HG02571 (cell line): Measurements from ENCODE around the gene ZFHX3.

Experiments used
- ATAC-seq: cut with Tn5 transposase; IDR thresholded peaks from one replicate; pipeline ENCODE4 v1.9.1; 2021; ENCODE audit warnings: mild to moderate bottlenecking, moderate library complexity; ENCODE audit not compliant: unreplicated experiment

ZFHX3 gene

DNA sequence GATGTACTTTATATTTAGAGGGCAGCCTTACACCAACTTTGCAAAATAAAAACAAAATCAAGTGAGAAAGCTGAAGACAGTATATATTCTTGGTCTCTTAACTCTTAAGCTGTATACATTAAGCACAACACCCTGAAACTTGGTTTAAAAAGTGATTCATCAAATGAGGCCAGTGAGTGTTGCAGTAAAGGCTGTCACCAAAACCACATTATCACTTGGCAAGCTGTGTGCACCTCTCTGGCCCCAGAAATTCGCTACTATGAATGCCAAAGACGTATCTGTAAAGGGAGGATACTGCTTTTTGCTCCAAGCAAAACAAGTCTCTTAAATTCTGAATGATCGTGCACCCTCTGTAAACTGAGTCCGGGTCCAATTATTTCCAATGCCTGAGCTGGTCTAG lies 163.9 kb downstream of the ZFHX3 start:
- ATAC-seq = no peak

DNA sequence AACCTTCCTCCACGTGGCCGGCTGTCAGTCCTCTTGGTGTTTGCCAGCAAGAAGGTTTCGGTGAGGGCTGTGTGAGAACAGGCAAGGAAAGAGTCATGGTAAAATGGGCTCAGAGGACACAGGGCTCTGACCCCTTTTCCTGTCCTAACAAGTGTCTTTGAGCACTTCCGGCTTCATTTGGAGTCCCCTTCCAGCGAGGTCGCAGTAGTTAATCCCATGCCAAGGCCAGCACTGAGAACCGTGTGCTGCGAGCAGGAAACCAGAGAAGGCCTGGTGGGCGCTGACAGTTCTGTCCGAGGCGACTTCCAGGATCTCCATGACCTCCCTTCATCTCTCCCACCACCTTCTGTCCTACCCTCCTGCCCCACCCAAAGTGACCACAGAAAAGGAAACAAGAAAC lies 168.1 kb downstream of the ZFHX3 start:
- no peak for ATAC-seq

DNA sequence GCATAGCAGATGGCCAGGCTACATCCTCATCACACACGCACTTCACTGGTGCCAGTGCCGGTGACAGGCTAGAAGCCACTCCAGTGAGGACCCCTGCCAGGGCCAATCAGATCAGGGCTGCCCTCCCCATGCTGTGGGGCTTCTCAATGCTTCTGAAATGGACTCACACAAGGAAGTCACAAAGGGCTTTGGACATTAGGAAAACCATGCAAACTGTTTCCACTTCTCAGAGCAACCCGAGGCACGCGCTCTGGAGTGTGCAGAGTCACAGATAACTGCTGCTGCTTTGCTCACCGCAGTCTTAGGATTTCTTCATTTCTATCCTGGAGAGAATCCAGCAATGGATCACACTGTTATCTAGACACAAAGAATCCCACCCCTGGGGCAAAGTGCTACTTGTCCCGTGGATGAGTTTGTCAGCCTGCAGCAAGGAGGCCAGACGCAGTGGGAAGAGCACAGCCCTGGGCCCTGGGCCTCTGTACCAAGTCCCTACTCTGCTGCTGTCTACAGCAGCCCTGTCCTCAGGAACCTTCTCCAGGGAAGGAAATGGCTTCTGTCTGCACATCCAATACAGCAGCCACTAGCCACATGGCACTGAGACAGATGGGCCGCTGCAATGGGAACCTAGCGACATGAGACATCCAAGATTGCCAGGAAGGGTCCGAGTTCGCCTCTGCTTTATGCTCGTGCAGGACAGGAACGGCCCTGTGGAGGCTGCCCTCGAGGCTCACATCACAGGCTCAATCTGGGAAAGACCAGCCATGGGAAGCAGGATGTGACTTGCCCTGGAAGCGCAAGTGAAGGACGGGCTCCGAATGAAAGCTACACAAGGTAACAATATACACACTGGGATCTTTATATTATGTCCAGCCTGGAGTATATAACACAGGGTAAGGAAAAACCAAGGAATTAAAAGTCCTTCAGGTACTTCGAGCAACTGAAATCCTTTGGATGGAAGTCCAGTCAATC lies 169.3 kb downstream of the ZFHX3 start:
- ATAC-seq = no peak

DNA sequence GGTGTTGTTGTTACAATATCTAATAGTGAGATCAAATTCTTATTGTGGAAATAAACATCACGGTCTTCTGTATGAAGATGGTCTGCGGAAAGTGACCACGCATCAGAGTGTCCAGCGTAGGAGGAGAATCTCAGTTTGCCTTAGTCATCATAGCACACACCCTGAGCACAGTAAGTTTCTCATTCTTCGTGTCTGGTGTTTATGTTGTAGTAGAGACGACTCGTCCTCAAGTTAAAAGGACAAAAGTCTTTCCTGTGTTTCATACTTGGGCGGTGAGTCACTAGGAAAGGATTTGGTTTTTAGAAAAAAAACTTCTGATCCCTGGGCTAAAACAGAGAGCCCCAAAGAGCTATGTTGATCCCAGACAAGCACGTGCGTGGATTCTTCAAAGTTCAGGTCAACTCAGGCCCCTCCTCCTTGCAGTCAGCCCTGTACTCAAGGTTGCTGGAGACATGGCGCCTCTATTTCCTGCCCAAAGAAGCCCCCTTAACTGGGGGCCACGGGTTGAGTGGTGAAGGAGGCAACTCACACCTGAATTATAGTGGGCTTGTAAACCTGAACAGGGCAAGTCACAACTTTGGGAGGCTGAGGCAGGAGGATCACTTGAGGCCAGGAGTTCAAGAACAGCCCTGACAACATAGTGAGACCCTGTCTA lies 170.4 kb downstream of the ZFHX3 start:
- no peak for ATAC-seq

DNA sequence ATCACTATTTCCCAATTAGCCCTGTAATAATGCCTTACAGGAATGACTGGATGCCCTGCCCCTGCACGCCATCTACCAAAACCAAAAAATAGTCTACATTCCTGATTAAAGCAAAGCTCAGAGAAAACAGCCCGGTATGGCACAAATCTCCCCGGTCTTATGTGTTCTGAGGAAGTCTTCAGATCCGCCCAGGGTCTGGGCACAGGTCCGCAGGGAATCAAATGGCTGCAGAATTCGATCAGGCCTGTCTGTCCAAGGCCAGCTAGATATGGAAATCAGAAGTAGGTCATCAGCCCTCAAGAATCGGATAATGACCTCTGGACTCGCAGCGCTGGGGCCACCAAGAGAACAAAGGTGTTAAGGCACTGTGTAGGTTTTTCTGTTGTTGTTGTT lies 171.0 kb downstream of the ZFHX3 start:
- ATAC-seq = no peak

DNA sequence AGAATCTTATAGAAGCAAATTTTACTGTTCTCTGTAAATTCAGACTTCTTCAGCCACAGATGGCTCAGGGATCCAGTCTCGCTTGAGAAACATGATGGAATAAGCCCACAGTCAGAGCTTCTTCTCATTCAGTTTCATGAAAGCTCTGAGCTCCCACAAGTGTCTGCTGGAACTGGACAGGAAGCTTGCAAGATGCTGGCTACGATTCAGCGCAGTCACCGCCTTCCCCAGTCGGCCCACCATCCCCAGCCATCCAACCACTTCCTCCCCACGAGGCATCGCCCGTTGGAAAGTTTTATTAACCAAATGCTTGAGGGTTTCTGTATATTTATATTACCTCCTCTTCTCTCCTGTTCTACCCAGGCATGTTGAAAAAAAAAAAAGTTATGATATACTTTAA lies 171.7 kb downstream of the ZFHX3 start:
- no peak for ATAC-seq

DNA sequence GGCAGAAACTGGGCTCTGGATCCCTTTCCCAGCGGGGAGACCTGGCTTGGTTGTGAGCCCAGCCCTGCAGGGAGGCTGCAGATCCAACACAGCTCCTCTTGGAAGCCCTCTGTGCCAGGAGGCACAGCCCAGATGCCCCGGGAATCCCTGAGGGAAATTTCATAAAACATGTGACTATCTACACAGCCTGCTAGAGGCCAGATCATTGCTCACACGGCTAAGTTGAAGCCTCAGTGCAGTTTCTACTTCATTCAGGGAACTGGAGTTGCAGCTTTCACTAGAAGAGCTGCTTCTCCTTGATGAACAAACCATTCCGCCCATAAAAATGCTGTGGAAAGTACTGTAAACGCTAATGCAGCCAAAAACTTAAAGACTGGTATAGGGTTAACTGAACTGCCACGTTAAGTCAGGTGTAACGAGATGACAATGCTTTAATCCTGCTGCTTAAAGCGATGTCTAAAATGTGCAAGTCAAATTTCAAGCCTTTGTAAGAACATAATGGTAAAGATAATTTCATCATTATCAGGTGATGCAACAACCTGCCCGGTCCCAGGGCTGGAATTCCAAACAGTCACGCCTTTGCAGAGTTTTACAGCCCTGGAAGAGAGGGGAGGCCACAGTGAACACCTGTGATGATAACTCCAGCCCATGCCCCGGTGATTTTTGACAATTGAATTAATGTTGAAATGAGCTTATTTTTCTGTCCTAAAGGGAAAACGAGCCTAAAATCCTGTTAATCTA lies 172.5 kb downstream of the ZFHX3 start:
- no peak for ATAC-seq

DNA sequence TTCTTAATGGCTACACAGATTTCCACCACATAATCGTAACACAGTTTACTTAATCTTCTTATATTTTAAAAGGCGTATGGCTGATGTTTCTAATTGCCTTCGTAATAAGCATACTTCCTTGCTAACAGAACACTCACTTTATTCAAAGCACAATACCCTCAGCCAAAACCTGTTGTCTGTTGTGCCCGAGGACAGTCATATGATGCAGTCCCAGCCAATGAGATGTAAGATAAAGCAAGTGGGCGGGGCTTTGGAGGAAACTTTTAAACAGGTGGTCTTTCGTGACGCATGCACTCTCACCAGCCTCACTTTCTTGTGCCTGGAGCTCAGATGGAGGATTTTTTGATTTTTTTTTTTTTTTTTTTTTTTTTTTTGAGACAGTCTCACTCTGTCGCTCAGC lies 174.1 kb downstream of the ZFHX3 start:
- no peak for ATAC-seq

DNA sequence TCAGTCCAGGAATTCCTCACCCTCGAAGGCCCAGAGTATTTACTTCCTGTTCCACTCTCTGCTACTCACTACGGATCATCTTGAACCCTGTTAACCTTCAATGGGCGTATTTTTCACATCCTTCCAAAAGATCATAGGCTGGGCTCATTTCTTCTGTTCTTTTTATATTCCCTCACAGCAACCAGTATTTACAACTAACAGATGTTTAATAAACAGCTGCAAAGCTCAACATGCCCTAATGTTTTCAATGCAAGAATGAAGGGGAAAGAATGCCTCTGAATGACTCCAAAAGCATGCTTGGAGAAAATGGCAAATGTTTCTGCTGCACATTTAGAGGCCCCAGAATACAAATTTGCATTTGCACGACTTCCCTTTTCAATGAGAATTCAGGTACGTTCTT lies 174.9 kb downstream of the ZFHX3 start:
- ATAC-seq = no peak

DNA sequence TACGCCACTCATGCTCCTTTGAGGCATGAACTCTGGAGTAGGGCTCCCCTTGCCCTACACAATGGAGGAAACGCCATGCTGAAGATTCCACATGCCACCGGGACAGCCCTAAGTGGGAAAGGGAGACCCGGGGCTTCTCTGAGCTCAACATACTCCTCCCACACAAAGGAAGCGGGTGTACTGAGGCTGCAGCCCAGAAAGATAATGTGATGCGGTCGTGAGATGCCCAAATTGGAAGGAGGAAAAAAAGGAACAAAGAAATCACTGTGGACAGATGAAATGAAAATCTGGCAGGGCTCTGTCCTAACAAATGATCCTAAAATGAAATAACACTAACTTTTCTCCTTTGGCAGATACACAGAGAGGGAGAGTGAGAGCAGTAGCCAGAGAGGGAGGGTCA lies 182.1 kb downstream of the ZFHX3 start:
- ATAC-seq = no peak

DNA sequence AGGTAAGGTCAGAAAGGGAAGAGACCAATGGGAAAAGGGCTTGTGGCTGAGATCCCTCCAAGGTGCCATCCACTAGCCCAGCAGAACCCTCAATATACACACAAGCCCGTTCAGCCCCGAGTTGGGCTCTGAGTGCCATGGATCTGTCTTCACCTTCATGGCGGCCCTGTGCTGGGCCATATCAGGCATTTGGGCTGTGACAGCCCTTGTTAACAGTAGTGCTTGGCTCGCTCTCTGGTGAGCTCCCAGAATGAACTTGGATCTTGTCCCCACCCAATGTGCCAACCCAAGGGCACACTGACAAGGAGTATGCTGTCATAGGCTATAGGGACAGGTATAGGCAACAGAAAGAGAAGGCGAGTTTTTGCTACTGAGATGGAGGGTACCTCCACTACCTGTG lies 182.7 kb downstream of the ZFHX3 start:
- ATAC-seq = no peak

DNA sequence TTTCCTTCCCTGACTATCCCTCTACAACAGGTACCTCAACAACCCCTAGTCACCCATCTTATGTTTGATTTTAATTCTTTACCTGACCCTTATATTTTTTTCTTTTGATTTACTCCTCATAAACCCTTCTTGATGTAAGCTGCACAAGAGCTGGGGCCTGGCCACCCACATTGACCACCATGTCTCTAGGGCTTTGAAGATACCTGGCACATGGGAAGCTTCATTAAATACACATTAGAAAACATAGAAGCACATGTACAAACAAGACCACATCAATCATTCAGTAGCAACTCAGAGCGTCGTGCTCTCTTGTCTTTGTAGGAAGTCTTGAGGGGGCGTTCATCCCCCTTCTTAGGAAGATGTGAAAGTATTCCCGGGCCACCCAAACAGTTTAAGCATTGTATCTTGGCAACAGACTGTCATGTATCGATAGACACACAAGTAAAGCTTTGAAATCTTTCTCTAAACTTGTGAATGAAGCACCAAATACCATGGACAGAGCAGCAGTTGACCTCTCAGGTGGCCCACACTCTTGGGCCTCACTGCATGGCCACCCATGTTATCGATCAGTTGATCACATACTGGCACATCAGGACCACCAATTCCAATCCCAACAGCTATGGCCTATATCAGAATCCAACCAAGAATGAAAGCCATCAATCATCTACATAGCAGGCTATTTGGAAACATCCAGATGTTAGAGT lies 183.6 kb downstream of the ZFHX3 start:
- ATAC-seq = no peak

DNA sequence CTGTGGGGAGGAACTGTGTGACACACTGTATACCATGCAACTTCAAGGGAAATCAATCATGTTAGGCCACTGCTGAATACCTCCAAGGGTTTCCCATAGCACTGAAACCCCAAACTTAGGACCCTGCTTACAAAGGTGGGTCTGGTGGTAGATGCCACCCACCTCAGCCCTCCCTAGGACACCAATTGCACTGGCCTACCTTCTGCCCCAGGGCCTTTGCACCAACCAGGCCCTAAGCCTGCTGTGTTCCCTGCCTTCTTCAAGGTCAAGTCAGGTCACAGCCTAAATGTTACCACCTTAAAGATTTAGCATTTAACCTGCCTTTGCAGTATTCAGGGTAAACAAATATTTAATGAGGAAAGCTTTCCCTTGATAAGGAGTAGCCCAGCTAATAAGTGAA lies 185.8 kb downstream of the ZFHX3 start:
- no peak for ATAC-seq

DNA sequence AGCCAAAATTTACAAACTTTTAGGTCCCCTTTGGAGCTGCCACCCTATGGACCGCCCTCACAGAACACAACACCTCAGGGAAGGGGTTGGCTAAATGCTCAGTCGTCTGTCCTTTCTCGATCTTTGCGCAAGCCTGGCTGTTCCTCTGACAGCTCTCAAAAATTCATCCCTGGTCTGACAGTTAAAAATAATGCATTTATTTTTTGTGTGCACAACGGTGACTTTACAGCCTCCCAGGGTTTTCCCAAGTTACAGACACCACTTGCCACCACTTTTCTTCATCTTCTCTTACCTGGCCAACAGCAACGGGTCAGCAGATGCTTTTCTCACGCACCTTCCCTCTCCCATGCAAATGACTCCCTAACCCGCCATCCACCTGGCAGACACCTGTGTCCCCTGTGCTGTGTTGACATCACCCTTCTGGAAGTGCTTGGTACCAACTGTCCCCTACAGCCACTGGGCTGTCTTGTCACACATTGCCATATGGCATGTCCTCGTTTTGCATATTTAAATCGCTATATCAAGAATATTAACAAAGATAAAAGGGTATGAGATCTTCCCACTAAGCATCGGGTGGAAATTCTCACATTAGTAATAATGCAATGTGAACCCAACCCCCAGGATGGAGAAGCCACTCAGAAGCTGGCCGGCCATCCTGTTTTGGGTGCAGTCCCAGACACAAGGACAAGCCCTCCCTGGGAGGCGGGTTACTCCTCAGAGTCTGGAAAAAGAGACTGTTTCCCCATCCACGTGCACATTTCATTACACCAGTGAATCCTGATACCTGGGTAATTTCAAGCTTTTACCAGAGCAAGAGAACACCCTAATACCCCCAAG lies 187.0 kb downstream of the ZFHX3 start:
- no peak for ATAC-seq

DNA sequence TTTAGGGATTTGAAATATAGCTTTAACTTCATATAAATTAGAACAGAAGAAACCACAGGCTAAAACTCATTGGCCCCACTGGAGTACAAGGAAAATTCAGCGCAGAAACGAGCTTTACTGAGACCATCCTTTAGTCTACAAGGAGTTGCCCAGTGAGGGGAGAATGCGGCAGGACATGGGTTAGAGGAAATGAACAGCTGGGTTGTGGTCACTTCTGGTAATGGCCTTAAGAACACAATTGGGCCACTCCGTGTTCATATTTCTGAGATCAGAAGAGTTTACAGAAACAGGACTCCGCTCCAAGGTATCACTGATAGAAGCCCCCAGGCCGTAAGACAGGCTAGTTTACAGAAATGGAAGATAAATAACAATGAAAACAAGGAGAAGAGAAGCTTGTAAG lies 188.3 kb downstream of the ZFHX3 start:
- ATAC-seq = no peak

DNA sequence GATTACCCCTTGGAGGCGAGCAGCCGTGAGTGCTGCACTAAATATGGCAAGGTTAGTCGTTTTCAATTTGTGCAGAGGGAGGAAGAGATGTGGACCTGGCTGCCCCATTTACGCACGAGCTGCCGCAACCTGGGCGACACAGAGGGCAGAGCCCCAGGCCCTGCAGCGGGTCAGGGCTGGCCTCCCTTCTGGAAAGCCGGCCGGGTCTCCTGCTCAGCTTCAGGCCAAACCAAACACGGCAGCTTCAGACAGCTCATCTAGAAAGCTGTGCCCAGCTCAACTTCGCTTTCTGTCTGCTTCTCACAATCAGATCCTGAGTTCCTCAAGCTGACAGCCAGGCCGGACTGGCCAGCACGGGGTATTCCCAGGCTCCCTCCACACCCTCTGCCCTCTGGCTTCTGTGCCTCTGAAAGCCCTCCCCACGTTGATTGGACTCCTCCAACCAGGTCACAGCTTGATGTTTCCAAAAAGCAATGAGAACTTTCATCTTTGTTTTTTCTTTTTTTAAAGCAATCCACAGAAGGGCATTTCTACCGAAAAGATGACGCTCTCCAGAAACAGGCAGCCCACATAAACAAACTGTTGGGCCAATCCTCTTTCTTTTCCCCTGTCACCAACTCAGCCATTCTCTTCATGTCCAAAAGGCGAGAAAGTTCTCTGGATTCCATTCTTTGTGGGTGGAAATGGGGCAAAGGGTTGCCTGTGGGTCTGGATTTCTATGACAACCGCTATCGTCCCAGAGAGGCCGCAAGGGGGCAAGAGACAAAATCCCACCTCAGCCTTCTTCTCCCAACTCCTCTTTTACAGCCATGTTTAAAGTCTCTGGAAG lies 189.0 kb downstream of the ZFHX3 start:
- no peak for ATAC-seq

DNA sequence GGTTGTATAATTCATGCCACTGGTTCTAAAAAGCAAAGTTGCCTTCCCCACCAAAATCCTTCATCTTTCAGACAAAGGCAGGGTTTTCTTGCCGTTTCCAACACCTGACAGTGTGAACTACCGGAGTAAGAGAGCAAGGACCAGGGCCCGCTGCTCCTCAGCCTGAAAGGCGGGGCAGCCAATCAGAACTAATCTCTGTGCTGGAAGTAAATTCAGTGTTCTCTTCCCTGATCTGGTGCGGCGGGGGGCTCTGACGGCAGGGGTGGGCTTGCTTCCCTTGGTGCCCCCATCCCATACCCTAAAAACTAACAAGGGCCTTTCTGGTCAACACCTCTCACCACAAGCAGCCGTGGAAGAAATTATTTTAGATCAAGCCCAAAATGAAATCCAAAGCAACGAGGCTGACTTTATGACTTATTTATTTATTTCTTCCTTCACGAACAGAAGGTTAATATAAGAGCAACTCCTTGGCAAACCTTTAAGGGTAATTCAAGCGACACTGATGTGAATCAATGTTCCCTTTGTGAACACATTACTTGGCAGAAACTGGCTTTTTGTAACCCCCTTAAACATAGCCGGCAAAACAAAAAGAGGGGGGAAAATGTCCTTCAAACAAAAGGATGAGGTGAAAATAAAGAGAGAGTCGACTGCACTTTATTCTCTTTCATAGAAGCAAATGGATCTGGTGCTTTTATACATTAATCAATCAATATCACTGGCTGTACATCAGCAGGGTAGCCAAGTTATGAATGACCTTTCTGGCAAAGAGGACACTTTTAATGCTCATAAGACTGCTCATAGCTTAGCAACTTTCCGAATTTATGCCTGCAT lies 189.9 kb downstream of the ZFHX3 start:
- ATAC-seq = no peak

DNA sequence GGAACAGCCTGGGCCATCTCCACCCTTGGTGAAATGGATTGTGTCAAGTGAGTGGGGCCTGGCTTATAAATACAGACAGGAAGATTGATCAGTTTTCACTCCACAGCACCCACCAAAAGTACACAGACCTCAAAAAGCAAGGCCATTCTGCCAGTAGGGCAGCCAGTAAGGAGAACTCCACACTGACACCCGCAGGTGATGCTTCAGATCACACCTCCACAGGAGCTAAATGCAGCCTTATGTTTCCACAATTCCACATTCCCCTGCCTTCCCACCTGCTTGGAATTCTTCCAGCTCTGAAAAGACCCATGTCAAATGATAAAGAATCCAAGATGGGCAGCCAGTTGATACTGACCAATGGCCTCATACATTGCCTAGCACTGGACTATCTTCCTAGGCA lies 191.1 kb downstream of the ZFHX3 start:
- no peak for ATAC-seq
